GM23248 (cell line): ENCODE measurements around the gene RIC3.

Experiments used
- EZH2 ChIP-seq: fragments of 200-600 bp; sonication (generic); IDR thresholded peaks from 2 replicates; pipeline ENCODE4 v1.6.1; 2018; ENCODE audit warnings: antibody characterized with exemption, mild to moderate bottlenecking; ENCODE audit not compliant: insufficient read depth, poor library complexity, severe bottlenecking
- EZH2phosphoT487 ChIP-seq: fragments of 200-600 bp; sonication (generic); IDR thresholded peaks from 2 replicates; pipeline ENCODE4 v1.6.1; 2018; ENCODE audit warnings: antibody characterized with exemption, moderate library complexity, mild to moderate bottlenecking, low read depth; ENCODE audit not compliant: insufficient read depth

GRCh38 chr11:8111636-8112035 lies 57.2 kb downstream of the RIC3 start:
- TF ChIP-seq EZH2 (no peak), EZH2phosphoT487 (no peak)
